ENCODE results near the gene PFKFB3.

PFKFB3 gene

DNA sequence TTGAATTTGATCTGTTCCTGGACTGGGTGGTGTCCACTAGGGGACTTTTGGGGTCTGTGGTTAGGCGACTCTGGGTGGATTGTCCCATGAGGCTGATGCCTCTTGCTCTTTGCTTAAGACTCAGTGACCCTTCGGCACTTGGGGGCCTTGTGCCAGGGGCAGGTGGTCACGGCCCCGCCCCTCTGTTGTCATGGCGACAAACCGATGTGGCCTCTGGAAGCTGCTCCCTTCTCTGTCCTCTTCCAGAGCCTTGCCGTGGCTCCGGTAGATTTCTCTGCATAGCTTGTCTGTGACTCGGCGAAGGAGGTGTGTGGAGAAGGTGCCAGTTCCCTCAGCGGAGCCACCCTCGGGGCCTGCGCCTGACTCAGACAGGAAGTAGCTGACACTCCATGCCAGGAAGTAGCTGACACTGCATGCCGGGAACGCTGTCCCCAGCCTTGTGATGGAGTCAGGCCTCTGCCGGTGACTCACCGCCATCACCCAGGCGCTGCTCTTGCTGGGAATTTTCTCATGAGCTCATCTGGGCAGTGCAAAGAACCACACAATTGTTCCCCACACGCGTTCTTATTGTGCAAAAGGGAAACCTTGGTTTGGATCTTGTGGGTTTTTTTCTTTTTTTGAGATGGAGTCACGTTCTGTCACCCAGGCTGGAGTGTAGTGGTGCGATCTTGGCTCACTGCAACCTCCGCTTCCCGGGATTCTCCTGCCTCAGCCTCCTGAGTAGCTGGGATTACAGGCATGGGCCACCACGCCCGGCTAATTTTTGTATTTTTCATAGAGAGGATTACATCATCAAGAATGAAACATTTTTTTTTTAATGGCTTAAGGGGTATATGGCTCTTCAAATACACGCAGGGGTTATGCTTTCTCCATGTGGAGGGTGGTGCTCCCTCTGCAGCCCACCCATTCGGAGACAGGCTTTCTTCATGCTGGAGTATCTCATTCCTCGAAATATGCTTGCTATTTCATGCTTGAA is 72.6 kb downstream of the PFKFB3 start:
- no peaks in the 10 kb centered on the region for H3K36me3 ChIP-seq (ENCODE audit: control insufficient read depth, insufficient read depth, low read length)
- no peak overlapping the region for H3K27ac ChIP-seq
- TF ChIP-seq, protein P1, sequence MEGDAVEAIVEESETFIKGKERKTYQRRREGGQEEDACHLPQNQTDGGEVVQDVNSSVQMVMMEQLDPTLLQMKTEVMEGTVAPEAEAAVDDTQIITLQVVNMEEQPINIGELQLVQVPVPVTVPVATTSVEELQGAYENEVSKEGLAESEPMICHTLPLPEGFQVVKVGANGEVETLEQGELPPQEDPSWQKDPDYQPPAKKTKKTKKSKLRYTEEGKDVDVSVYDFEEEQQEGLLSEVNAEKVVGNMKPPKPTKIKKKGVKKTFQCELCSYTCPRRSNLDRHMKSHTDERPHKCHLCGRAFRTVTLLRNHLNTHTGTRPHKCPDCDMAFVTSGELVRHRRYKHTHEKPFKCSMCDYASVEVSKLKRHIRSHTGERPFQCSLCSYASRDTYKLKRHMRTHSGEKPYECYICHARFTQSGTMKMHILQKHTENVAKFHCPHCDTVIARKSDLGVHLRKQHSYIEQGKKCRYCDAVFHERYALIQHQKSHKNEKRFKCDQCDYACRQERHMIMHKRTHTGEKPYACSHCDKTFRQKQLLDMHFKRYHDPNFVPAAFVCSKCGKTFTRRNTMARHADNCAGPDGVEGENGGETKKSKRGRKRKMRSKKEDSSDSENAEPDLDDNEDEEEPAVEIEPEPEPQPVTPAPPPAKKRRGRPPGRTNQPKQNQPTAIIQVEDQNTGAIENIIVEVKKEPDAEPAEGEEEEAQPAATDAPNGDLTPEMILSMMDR (IDR thresholded peaks at IDR 0.05): no peak
- H3K4me2 ChIP-seq (ENCODE audit: low read length): no peak overlapping the region
- H2AFZ ChIP-seq: peak overlapping the region; percentile 22
- H3K9me3 ChIP-seq (ENCODE audit: control insufficient read depth, low read length): no peaks in the 10 kb centered on the region
- no peak overlapping the region for H3K9ac ChIP-seq
- H3K4me3 ChIP-seq (ENCODE audit: low read depth, low read length): no peak overlapping the region
- no peaks in the 10 kb centered on the region for H3K27me3 ChIP-seq (ENCODE audit: control insufficient read depth, insufficient read depth, low read length)
- no peaks in the 10 kb centered on the region for H3K4me1 ChIP-seq
- no peaks in the 10 kb centered on the region for H3K79me2 ChIP-seq

DNA sequence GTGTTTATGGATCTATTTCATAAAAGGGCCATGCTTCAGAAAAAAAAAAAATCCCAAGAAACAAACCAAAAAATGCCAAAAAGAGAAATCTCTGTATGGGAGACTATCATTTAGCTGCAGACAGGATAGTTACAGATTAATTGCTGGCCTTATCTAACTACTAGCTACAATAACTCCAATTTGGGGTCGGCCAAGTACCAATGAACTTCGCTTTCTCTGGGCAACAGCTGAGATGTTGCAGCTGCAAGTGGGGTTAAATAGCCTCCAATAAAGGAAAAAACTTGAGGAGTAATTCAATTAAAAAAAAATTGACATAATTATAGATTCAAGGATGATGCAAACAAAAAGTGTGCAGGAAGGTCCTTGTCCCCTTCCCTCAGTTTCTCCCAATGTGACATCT is 73.6 kb downstream of the PFKFB3 start:
- no peak overlapping the region for H2AFZ ChIP-seq
- TF ChIP-seq, protein P1 (IDR thresholded peaks at IDR 0.05): no peak
- no peaks in the 10 kb centered on the region for H3K9me3 ChIP-seq (ENCODE audit: control insufficient read depth, low read length)
- no peaks in the 10 kb centered on the region for H3K36me3 ChIP-seq (ENCODE audit: control insufficient read depth, insufficient read depth, low read length)
- no peaks in the 10 kb centered on the region for H3K79me2 ChIP-seq
- no peak overlapping the region for H3K9ac ChIP-seq
- no peaks in the 10 kb centered on the region for H3K27me3 ChIP-seq (ENCODE audit: control insufficient read depth, insufficient read depth, low read length)
- no peak overlapping the region for H3K4me2 ChIP-seq (ENCODE audit: low read length)
- H3K4me1 ChIP-seq: no peaks in the 10 kb centered on the region
- H3K4me3 ChIP-seq (ENCODE audit: low read depth, low read length): no peak overlapping the region
- no peak overlapping the region for H3K27ac ChIP-seq

DNA sequence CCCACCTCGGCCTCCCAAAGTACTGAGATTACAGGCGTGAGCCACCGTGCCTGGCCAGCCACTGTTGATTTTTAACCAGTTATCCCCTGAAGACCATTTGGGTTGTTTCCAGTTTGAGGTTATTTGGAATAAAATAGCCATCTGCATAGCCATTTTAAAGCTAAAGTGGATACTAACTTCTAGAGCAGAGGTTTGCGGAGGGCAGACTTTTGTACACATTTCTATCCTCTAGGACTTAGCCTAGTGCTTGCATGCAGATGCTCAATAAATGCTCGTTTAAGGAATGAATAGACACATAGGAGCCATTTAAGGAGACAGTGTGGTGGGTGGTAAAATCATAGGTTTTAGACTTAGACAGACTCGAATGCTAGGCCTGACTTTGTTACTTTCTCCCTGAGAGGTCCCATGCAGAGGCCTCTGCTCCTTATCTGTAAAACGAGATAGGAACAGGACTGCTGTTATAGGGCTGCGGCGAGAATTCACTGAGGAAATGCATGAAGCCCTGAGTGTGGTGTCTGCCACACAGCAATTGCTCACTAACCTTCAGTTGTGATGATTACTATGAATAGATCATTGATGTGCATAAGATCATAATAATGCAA is 75.9 kb downstream of the PFKFB3 start:
- no peak overlapping the region for H3K4me2 ChIP-seq (ENCODE audit: low read length)

DNA sequence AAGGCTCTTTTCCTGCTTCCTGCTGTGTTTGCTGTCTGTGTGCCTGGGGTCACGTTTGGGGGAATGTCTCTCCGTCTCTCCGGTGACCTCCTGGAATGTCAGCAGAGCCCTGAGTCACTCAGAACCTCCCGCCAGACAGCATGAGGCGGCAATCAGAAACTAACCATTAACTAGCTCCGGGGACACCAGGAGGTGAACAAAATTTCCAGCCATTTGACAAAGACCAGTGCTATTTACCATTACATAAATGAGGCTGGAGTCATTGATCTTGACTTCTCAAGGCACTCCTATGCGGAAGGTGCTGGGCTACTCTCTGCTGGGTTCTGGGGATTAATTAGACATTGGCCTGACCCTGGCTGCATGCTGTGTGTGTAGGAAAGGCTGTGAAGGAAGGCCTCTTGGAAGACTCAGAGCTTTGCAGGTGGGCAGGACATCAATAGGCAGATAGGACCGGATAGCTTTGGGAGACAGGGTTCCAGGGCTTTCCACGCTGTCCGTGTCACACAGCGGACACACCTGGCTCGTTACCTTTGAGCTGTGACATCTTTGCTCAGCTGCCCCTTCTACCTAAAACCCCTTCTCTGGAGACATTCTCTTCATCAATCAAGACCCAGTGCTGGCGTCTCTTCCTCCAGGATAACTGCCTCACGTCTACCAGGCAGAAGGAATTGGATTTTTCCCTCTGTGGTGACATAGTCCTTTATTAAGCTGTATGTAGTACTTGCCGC is 77.0 kb downstream of the PFKFB3 start:
- Histone ChIP-seq H3K4me1 (no peaks in the 10 kb centered on the region), H3K27ac (no peak overlapping the region), H3K27me3 (ENCODE audit: control insufficient read depth, insufficient read depth, low read length) (no peaks in the 10 kb centered on the region), H2AFZ (no peak overlapping the region), H3K79me2 (no peaks in the 10 kb centered on the region), H3K9ac (no peak overlapping the region), H3K9me3 (ENCODE audit: control insufficient read depth, low read length) (no peaks in the 10 kb centered on the region), H3K4me2 (ENCODE audit: low read length) (no peak overlapping the region), H3K36me3 (ENCODE audit: control insufficient read depth, insufficient read depth, low read length) (no peaks in the 10 kb centered on the region), H3K4me3 (ENCODE audit: low read depth, low read length) (no peak overlapping the region)
- TF ChIP-seq, protein P1 (IDR thresholded peaks at IDR 0.05): no peak

More for the DNA sequence above, 75.9 kb downstream of the PFKFB3 start:
- Histone ChIP-seq H3K79me2 (no peaks in the 10 kb centered on the region), H3K4me3 (ENCODE audit: low read depth, low read length) (no peak overlapping the region), H2AFZ (no peak overlapping the region), H3K27ac (no peak overlapping the region), H3K27me3 (ENCODE audit: control insufficient read depth, insufficient read depth, low read length) (no peaks in the 10 kb centered on the region), H3K9me3 (ENCODE audit: control insufficient read depth, low read length) (no peaks in the 10 kb centered on the region), H3K36me3 (ENCODE audit: control insufficient read depth, insufficient read depth, low read length) (no peaks in the 10 kb centered on the region), H3K4me1 (no peaks in the 10 kb centered on the region), H3K9ac (no peak overlapping the region)
- TF ChIP-seq, protein P1 (IDR thresholded peaks at IDR 0.05): no peak
